SK-N-SH (cell line): ENCODE data around the gene KIF21B. TPM values are rescaled to one million over a fixed set of nuclear protein-coding genes. Genes with fewer than 3 reads are reported as not detected.
"Not testable (repeated sequence)": the region's sequence is repeated elsewhere in the genome, so short reads cannot be mapped to it uniquely, and the experiment has no call there.

Source experiments
- CTCF ChIA-PET: fragments of 300-600, 350-600 bp; formaldehyde crosslinking; extraction: SDS; loops from one replicate; lab custom pipeline; 2021; lab: Yijun Ruan, JAX
- POLR2A ChIA-PET: fragments of 350-600 bp; sonication (Branson Sonifier 250); formaldehyde crosslinking; extraction: SDS; loops from one replicate; lab custom pipeline; 2020; ENCODE audit warnings: antibody characterized with exemption, inconsistent platforms; lab: Yijun Ruan, JAX
- DNase-seq: peaks from one replicate; pipeline ENCODE4 v3.0.0; 2012
- H2AFZ ChIP-seq: fragments of 200-600 bp; sonication (generic); 2 replicates; pipeline ENCODE4 v1.8.1; 2016; ENCODE audit warnings: antibody characterized with exemption, mild to moderate bottlenecking, low read depth
- H3F3A ChIP-seq: fragments of 200-600 bp; sonication (generic); replicated peaks from 2 replicates; pipeline ENCODE3; 2016; ENCODE audit warnings: antibody characterized with exemption, mild to moderate bottlenecking; ENCODE audit not compliant: insufficient read depth
- H3K27ac ChIP-seq, 2 experiments: fragments of 200-500 bp in 1 of 2; fragments of 200-600 bp in 1 of 2; sonication (Bioruptor generic) in 1 of 2; sonication (generic), shearing (Covaris generic) in 1 of 2; 2 replicates each; pipeline versions ENCODE4 v1.5.1 to v1.6.1; 2014 to 2016; ENCODE audit warnings: low read depth in 2 of 2, inconsistent platforms in 1 of 2, low read length in 1 of 2, mild to moderate bottlenecking in 1 of 2, mixed read lengths in 1 of 2
- H3K27me3 ChIP-seq: fragments of 200-600 bp; sonication (generic), shearing (Covaris generic); 2 replicates; pipeline ENCODE4 v1.6.1; 2016; ENCODE audit warnings: mixed run types; ENCODE audit not compliant: insufficient read depth
- H3K36me3 ChIP-seq, 2 experiments: fragments of 200-500 bp in 1 of 2; fragments of 200-600 bp in 1 of 2; sonication (Bioruptor generic) in 1 of 2; sonication (generic) in 1 of 2; replicated peaks in 1 of 2; 2 replicates each; pipeline versions ENCODE3 to v1.5.1; 2014 to 2016; ENCODE audit warnings: low read length in 1 of 2, mild to moderate bottlenecking in 1 of 2; ENCODE audit not compliant: insufficient read depth in 2 of 2, control insufficient read depth in 1 of 2
- H3K4me1 ChIP-seq, 2 experiments: fragments of 200-500 bp in 1 of 2; fragments of 200-600 bp in 1 of 2; sonication (Bioruptor generic) in 1 of 2; sonication (generic), shearing (Covaris generic) in 1 of 2; 2 replicates each; pipeline versions ENCODE4 v1.5.1 to v1.6.1; 2014 to 2016; ENCODE audit warnings: low read depth in 1 of 2, low read length in 1 of 2, mixed run types in 1 of 2; ENCODE audit not compliant: insufficient read depth in 2 of 2, control insufficient read depth in 1 of 2
- H3K4me2 ChIP-seq: fragments of 200-600 bp; sonication (generic), shearing (Covaris generic); 2 replicates; pipeline ENCODE4 v1.6.1; 2017; ENCODE audit warnings: mixed run types
- H3K4me3 ChIP-seq, 2 experiments: fragments of 200-500 bp in 1 of 2; fragments of 200-600 bp in 1 of 2; sonication (Bioruptor generic) in 1 of 2; sonication (generic), shearing (Covaris generic) in 1 of 2; 2 replicates each; pipeline versions ENCODE4 v1.5.1 to v1.8.1; 2014 to 2016; ENCODE audit warnings: low read depth in 2 of 2, inconsistent platforms in 1 of 2, low read length in 1 of 2, mild to moderate bottlenecking in 1 of 2, mixed read lengths in 1 of 2, moderate library complexity in 1 of 2
- H3K79me2 ChIP-seq: fragments of 200-600 bp; sonication (generic); 2 replicates; pipeline ENCODE4 v1.8.1; 2017; ENCODE audit warnings: mild to moderate bottlenecking; ENCODE audit not compliant: insufficient read depth
- H3K9ac ChIP-seq: fragments of 200-600 bp; sonication (generic); 2 replicates; pipeline ENCODE4 v1.6.1; 2017; ENCODE audit warnings: mixed run types
- H3K9me2 ChIP-seq: fragments of 200-600 bp; sonication (generic); 2 replicates; pipeline ENCODE4 v1.6.1; 2017; ENCODE audit warnings: mixed run types
- H3K9me3 ChIP-seq: fragments of 200-600 bp; sonication (generic); 2 replicates; pipeline ENCODE4 v1.6.1; 2017; ENCODE audit warnings: mixed run types, mild to moderate bottlenecking, moderate library complexity
- H4K20me1 ChIP-seq: fragments of 200-600 bp; sonication (generic); 2 replicates; pipeline ENCODE4 v1.6.1; 2017; ENCODE audit warnings: mild to moderate bottlenecking, mixed run types; ENCODE audit not compliant: insufficient read depth
- CHD2 ChIP-seq: fragments of 150-350 bp; IDR thresholded peaks from 2 replicates; pipeline ENCODE4 v1.6.1; 2018; ENCODE audit warnings: low read length; ENCODE audit not compliant: partially characterized antibody
- EZH2phosphoT487 ChIP-seq: fragments of 200-600 bp; sonication (generic); IDR thresholded peaks from 2 replicates; pipeline ENCODE4 v1.6.1; 2017; ENCODE audit warnings: low read depth, mixed run types, mild to moderate bottlenecking, antibody characterized with exemption, moderate library complexity, borderline replicate concordance
- GABPA ChIP-seq: IDR thresholded peaks from 2 replicates; pipeline ENCODE4 v1.4.0; 2012; ENCODE audit warnings: low read depth, mild to moderate bottlenecking
- MEF2A ChIP-seq: IDR thresholded peaks from 2 replicates; pipeline ENCODE4 v1.4.0; 2012; ENCODE audit warnings: low read depth, borderline replicate concordance
- NFIC ChIP-seq: IDR thresholded peaks from 2 replicates; pipeline ENCODE4 v1.4.0; 2012; ENCODE audit warnings: borderline replicate concordance
- POLR2AphosphoS5 ChIP-seq: IDR thresholded peaks from 2 replicates; pipeline ENCODE4 v1.6.1; 2012; ENCODE audit warnings: low read depth, low read length
- RAD21 ChIP-seq: IDR thresholded peaks from 2 replicates; pipeline ENCODE4 v1.6.1; 2012; ENCODE audit warnings: mild to moderate bottlenecking, low read length
- RFX5 ChIP-seq: IDR thresholded peaks from 2 replicates; pipeline ENCODE4 v1.6.1; 2012; ENCODE audit warnings: mild to moderate bottlenecking, improper control_type of control experiment, low read length
- SIN3A ChIP-seq: IDR thresholded peaks from 2 replicates; pipeline ENCODE4 v1.6.1; 2012; ENCODE audit warnings: low read depth, mild to moderate bottlenecking, low read length, moderate library complexity, borderline replicate concordance
- TCF12 ChIP-seq: IDR thresholded peaks from 2 replicates; pipeline ENCODE4 v1.4.0; 2012
- TEAD4 ChIP-seq: IDR thresholded peaks from 2 replicates; pipeline ENCODE4 v1.4.0; 2012; ENCODE audit warnings: mild to moderate bottlenecking, borderline replicate concordance; ENCODE audit not compliant: insufficient read depth
- WGBS: methylation state at CpG from one replicate; pipeline ENCODE4 v1.1.6; 2017; ENCODE audit warnings: low lambda C conversion rate; 5-methylcytosine and 5-hydroxymethylcytosine counted together
- polyA plus RNA-seq, 3 experiments: library from polyadenylated mRNA; depleted of rRNA; stranded (reverse); fragments of >200 nt; gene quantifications; 2 replicates each; pipeline ENCODE4 v1.2.3, GENCODE V29; 2012
- TF ChIP-seq, protein P1 (sequence below): fragments of 150-350 bp; IDR thresholded peaks from 2 replicates; pipeline ENCODE4 v1.6.1; 2017; ENCODE audit warnings: antibody characterized with exemption, low read length, low read depth, borderline replicate concordance
- TF ChIP-seq, protein P2 (sequence below): IDR thresholded peaks from 2 replicates; pipeline ENCODE4 v1.4.0; 2012; ENCODE audit warnings: low read depth, borderline replicate concordance
- TF ChIP-seq, protein P3 (sequence below): IDR thresholded peaks from 2 replicates; pipeline ENCODE4 v1.4.0; 2012; ENCODE audit warnings: low read depth, borderline replicate concordance
- TF ChIP-seq, protein P4 (sequence below): IDR thresholded peaks from 2 replicates; pipeline ENCODE4 v1.6.1; 2012; ENCODE audit warnings: mild to moderate bottlenecking, low read depth, low read length, moderate library complexity

Gene KIF21B
- polyA plus RNA-seq, 1 of the 3 experiments (the other 2 are of a cell fraction): 0.26 TPM

DNA sequence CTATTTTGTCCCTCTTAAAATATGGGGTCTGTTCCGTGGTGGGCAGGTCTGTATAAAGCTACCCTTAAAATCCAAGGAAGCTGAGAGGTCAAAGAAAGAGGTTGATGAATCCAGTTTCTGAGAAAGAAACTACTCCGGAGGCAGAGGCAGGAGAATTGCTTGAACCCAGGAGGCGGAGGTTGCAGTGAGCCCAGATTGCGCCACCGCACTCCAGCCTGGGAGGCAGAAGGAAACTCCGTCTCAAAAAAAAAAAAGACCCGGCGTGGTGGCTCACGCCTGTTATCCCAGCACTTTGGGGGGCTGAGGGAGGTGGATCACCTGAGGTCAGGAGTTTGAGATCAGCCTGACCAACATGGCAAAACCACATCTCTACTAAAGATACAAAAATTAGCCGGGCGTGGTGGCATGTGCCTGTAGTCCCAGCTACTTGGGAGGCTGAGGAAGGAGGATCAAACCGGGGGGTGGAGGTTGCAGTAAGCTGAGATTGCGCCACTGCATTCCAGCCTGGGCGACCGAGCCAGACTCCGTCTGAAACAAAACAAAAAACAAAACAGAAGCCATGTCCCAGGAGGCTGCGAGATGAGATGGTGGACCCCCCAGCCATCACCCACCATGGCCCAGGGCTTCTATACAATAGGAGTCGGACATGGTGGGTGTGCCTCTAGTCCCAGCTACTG lies 88.1 kb downstream of the KIF21B start:
- H3K4me1 ChIP-seq, DNase-seq, H3K9ac ChIP-seq, CTCF ChIA-PET, H3K4me2 ChIP-seq, H2AFZ ChIP-seq, H3K27ac ChIP-seq, H4K20me1 ChIP-seq, H3K79me2 ChIP-seq, H3K4me3 ChIP-seq, POLR2A ChIA-PET, H3K9me3 ChIP-seq, H3K36me3 ChIP-seq, H3K9me2 ChIP-seq, H3F3A ChIP-seq: not testable (repeated sequence)
- WGBS: 74% methylated on average over 18 of the region's 18 CpGs
- peaks cover 21% of the 10 kb centered on the region; the same call in 1 of the 2 replicates for H3K27me3 ChIP-seq

DNA sequence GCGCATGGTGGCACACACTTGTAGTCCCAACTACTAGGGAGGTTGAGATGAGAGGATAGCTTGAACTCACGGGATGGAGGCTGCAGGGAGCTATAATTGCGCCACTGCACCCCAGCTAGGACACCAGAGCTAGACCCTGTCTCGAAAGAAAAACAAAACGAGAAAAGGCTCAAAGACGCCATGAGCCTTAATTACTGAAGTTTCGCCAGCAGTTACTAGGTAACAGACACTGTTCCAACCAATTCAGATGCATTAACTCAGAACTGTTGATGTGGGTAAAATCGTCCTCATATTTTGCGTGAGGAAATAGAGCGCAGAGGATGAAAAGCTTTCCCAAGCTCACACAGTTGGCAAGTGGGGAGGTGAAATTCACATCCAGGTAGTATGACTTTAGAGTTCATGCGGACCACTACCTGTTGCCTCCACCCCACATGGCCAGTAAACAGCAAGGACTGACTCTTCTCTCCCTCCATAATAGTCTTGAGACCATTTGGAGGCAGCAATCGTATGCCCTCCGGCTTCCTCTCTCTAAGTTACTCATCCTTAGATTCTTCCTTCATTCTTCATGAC lies 88.8 kb downstream of the KIF21B start:
- H3K4me1 ChIP-seq: no peaks in the 10 kb centered on the region
- H3K27me3 ChIP-seq: peaks cover 21% of the 10 kb centered on the region; the same call in 1 of the 2 replicates
- H3K79me2 ChIP-seq: no peaks in the 10 kb centered on the region
- POLR2A ChIA-PET: no interaction called here
- no peaks in the 10 kb centered on the region for H4K20me1 ChIP-seq
- no peaks in the 10 kb centered on the region for H3K9me3 ChIP-seq
- 78% methylated on average over 13 of the region's 13 CpGs for WGBS
- H3F3A ChIP-seq: no peaks in the 10 kb centered on the region
- TF ChIP-seq TEAD4 (no peak), SIN3A (no peak), TCF12 (no peak), RAD21 (no peak), CHD2 (no peak), NFIC (no peak), RFX5 (no peak), GABPA (no peak), MEF2A (no peak), EZH2phosphoT487 (no peak), POLR2AphosphoS5 (no peak)
- TF ChIP-seq, protein P1, sequence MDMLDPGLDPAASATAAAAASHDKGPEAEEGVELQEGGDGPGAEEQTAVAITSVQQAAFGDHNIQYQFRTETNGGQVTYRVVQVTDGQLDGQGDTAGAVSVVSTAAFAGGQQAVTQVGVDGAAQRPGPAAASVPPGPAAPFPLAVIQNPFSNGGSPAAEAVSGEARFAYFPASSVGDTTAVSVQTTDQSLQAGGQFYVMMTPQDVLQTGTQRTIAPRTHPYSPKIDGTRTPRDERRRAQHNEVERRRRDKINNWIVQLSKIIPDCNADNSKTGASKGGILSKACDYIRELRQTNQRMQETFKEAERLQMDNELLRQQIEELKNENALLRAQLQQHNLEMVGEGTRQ: no peak
- TF ChIP-seq, protein P2, sequence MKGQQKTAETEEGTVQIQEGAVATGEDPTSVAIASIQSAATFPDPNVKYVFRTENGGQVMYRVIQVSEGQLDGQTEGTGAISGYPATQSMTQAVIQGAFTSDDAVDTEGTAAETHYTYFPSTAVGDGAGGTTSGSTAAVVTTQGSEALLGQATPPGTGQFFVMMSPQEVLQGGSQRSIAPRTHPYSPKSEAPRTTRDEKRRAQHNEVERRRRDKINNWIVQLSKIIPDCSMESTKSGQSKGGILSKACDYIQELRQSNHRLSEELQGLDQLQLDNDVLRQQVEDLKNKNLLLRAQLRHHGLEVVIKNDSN: no peak
- TF ChIP-seq, protein P3, sequence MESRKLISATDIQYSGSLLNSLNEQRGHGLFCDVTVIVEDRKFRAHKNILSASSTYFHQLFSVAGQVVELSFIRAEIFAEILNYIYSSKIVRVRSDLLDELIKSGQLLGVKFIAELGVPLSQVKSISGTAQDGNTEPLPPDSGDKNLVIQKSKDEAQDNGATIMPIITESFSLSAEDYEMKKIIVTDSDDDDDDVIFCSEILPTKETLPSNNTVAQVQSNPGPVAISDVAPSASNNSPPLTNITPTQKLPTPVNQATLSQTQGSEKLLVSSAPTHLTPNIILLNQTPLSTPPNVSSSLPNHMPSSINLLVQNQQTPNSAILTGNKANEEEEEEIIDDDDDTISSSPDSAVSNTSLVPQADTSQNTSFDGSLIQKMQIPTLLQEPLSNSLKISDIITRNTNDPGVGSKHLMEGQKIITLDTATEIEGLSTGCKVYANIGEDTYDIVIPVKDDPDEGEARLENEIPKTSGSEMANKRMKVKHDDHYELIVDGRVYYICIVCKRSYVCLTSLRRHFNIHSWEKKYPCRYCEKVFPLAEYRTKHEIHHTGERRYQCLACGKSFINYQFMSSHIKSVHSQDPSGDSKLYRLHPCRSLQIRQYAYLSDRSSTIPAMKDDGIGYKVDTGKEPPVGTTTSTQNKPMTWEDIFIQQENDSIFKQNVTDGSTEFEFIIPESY: no peak
- TF ChIP-seq, protein P4, sequence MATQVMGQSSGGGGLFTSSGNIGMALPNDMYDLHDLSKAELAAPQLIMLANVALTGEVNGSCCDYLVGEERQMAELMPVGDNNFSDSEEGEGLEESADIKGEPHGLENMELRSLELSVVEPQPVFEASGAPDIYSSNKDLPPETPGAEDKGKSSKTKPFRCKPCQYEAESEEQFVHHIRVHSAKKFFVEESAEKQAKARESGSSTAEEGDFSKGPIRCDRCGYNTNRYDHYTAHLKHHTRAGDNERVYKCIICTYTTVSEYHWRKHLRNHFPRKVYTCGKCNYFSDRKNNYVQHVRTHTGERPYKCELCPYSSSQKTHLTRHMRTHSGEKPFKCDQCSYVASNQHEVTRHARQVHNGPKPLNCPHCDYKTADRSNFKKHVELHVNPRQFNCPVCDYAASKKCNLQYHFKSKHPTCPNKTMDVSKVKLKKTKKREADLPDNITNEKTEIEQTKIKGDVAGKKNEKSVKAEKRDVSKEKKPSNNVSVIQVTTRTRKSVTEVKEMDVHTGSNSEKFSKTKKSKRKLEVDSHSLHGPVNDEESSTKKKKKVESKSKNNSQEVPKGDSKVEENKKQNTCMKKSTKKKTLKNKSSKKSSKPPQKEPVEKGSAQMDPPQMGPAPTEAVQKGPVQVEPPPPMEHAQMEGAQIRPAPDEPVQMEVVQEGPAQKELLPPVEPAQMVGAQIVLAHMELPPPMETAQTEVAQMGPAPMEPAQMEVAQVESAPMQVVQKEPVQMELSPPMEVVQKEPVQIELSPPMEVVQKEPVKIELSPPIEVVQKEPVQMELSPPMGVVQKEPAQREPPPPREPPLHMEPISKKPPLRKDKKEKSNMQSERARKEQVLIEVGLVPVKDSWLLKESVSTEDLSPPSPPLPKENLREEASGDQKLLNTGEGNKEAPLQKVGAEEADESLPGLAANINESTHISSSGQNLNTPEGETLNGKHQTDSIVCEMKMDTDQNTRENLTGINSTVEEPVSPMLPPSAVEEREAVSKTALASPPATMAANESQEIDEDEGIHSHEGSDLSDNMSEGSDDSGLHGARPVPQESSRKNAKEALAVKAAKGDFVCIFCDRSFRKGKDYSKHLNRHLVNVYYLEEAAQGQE: no peak
- H3K4me3 ChIP-seq: no peak overlapping the region
- H3K4me2 ChIP-seq: no peak overlapping the region
- no peak overlapping the region for H3K9ac ChIP-seq
- CTCF ChIA-PET: no interaction called here
- no peaks in the 10 kb centered on the region for H3K9me2 ChIP-seq
- no peak overlapping the region for H3K27ac ChIP-seq
- no peak for DNase-seq
- H2AFZ ChIP-seq: no peak overlapping the region
- no peaks in the 10 kb centered on the region for H3K36me3 ChIP-seq
